Activated T-cell treated with anti-CD3 and anti-CD28 coated beads, Interleukin-2, amount 50 U/mL, for 72 hours (primary cell): Measurements from ENCODE around the gene OR2H1. TPM values are rescaled to one million over a fixed set of nuclear protein-coding genes. Genes with fewer than 3 reads are reported as not detected.

Source experiments
- ATAC-seq, 2 donors: fragments of 150-1000 bp; cut with Tn5 transposase; replicated peaks in 1 of 2; 2 replicates each; pipeline ENCODE4 v1.10.0; 2021; ENCODE audit warnings: moderate library complexity in 2 of 2, mild to moderate bottlenecking in 1 of 2
- DNase-seq, 2 donors: peaks; one replicate each; pipeline ENCODE4 v3.0.0; 2021 to 2022; ENCODE audit warnings: mixed read lengths in 1 of 2
- H3K27ac Mint-ChIP-seq: one replicate; pipeline ENCODE4 v1.8.0; 2022; ENCODE audit warnings: mild to moderate bottlenecking, moderate library complexity, mixed read lengths
- H3K27me3 Mint-ChIP-seq: one replicate; pipeline ENCODE4 v1.8.0; 2022; ENCODE audit warnings: low read depth, mixed read lengths
- H3K36me3 Mint-ChIP-seq, 2 donors: one replicate each; pipeline ENCODE4 v1.8.0; 2022; ENCODE audit warnings: mixed read lengths in 2 of 2, mild to moderate bottlenecking in 1 of 2; ENCODE audit not compliant: insufficient read depth in 2 of 2
- H3K4me1 Mint-ChIP-seq: one replicate; pipeline ENCODE4 v1.8.0; 2022; ENCODE audit warnings: low read depth, mixed read lengths
- H3K4me3 Mint-ChIP-seq, 2 donors: one replicate each; pipeline ENCODE4 v1.8.0; 2022; ENCODE audit warnings: mild to moderate bottlenecking in 2 of 2, mixed read lengths in 2 of 2, moderate library complexity in 2 of 2
- H3K9me3 Mint-ChIP-seq, 2 donors: one replicate each; pipeline ENCODE4 v1.8.0; 2022; ENCODE audit warnings: mixed read lengths in 2 of 2
- total RNA-seq, 2 donors: library from RNA; stranded (reverse); gene quantifications; one replicate each; pipeline ENCODE4 v1.2.3, GENCODE V29; 2022

The OR2H1 gene
- total RNA-seq, 2 donors from 2014 or later = not detected

- no peak for DNase-seq
- no peak for ATAC-seq
- no peak overlapping the region for H3K27ac Mint-ChIP-seq
- H3K4me3 Mint-ChIP-seq = no peak overlapping the region
- peaks cover 27% of the 10 kb centered on the region for H3K27me3 Mint-ChIP-seq
- H3K9me3 Mint-ChIP-seq = no peaks in the 10 kb centered on the region
- no peaks in the 10 kb centered on the region for H3K36me3 Mint-ChIP-seq
- H3K4me1 Mint-ChIP-seq = no peaks in the 10 kb centered on the region
Measured at GRCh38 chr6:29461021-29461814, 4.3 kb downstream of the OR2H1 start.

GRCh38 chr6:29462022-29462421 lies 5.1 kb downstream of the OR2H1 start:
- Mint-ChIP-seq H3K36me3 (no peaks in the 10 kb centered on the region), H3K27me3 (peaks cover 26% of the 10 kb centered on the region), H3K27ac (no peak overlapping the region), H3K4me1 (no peaks in the 10 kb centered on the region), H3K4me3 (no peak overlapping the region), H3K9me3 (no peaks in the 10 kb centered on the region)
- ATAC-seq (no peak), DNase-seq (no peak)

GRCh38 chr6:29465279-29465678 lies 8.3 kb downstream of the OR2H1 start:
- no peak overlapping the region for H3K27ac Mint-ChIP-seq
- no peak overlapping the region for H3K4me3 Mint-ChIP-seq
- DNase-seq (no peak), ATAC-seq (no peak)
- peaks cover 15% of the 10 kb centered on the region for H3K27me3 Mint-ChIP-seq
- H3K36me3 Mint-ChIP-seq = no peaks in the 10 kb centered on the region
- H3K4me1 Mint-ChIP-seq = no peaks in the 10 kb centered on the region
- H3K9me3 Mint-ChIP-seq = no peaks in the 10 kb centered on the region

- H3K27ac Mint-ChIP-seq = no peak overlapping the region
- no peak overlapping the region for H3K4me3 Mint-ChIP-seq
- ATAC-seq (no peak), DNase-seq (no peak)
- no peaks in the 10 kb centered on the region for H3K9me3 Mint-ChIP-seq
- H3K36me3 Mint-ChIP-seq = no peaks in the 10 kb centered on the region
- H3K27me3 Mint-ChIP-seq = peaks cover 15% of the 10 kb centered on the region
- no peaks in the 10 kb centered on the region for H3K4me1 Mint-ChIP-seq
Measured at GRCh38 chr6:29465801-29466200, 8.8 kb downstream of the OR2H1 start.

GRCh38 chr6:29466241-29466640 lies 9.3 kb downstream of the OR2H1 start:
- Mint-ChIP-seq H3K4me1 (no peaks in the 10 kb centered on the region), H3K27me3 (peaks cover 15% of the 10 kb centered on the region), H3K9me3 (no peaks in the 10 kb centered on the region), H3K36me3 (no peaks in the 10 kb centered on the region), H3K27ac (no peak overlapping the region), H3K4me3 (no peak overlapping the region)
- DNase-seq (no peak), ATAC-seq (no peak)

GRCh38 chr6:29474996-29475395 lies 18.0 kb downstream of the OR2H1 start:
- H3K27ac Mint-ChIP-seq = no peak overlapping the region
- DNase-seq = no peak
- H3K9me3 Mint-ChIP-seq = no peaks in the 10 kb centered on the region
- no peaks in the 10 kb centered on the region for H3K36me3 Mint-ChIP-seq
- ATAC-seq = no peak
- H3K4me1 Mint-ChIP-seq = no peaks in the 10 kb centered on the region
- H3K4me3 Mint-ChIP-seq = no peak overlapping the region
- H3K27me3 Mint-ChIP-seq = peaks cover 12% of the 10 kb centered on the region

GRCh38 chr6:29477923-29478450 lies 21.0 kb downstream of the OR2H1 start:
- no peak for DNase-seq
- ATAC-seq = no peak
- Mint-ChIP-seq H3K27me3 (peaks cover 10% of the 10 kb centered on the region), H3K9me3 (no peaks in the 10 kb centered on the region), H3K27ac (no peak overlapping the region), H3K36me3 (no peaks in the 10 kb centered on the region), H3K4me3 (no peak overlapping the region), H3K4me1 (no peaks in the 10 kb centered on the region)

GRCh38 chr6:29478740-29479139 lies 21.8 kb downstream of the OR2H1 start:
- DNase-seq (no peak), ATAC-seq (no peak)
- Mint-ChIP-seq H3K27ac (no peak overlapping the region), H3K27me3 (peaks cover 11% of the 10 kb centered on the region), H3K9me3 (no peaks in the 10 kb centered on the region), H3K4me3 (no peak overlapping the region), H3K36me3 (no peaks in the 10 kb centered on the region), H3K4me1 (no peaks in the 10 kb centered on the region)

GRCh38 chr6:29479560-29479959 lies 22.6 kb downstream of the OR2H1 start:
- peaks cover 11% of the 10 kb centered on the region for H3K27me3 Mint-ChIP-seq
- no peaks in the 10 kb centered on the region for H3K4me1 Mint-ChIP-seq
- no peak for DNase-seq
- no peaks in the 10 kb centered on the region for H3K9me3 Mint-ChIP-seq
- H3K36me3 Mint-ChIP-seq = no peaks in the 10 kb centered on the region
- H3K27ac Mint-ChIP-seq = no peak overlapping the region
- no peak overlapping the region for H3K4me3 Mint-ChIP-seq
- ATAC-seq = no peak

GRCh38 chr6:29483186-29483585 lies 26.2 kb downstream of the OR2H1 start:
- ATAC-seq (no peak), DNase-seq (no peak)
- peaks cover 23% of the 10 kb centered on the region for H3K27me3 Mint-ChIP-seq
- H3K27ac Mint-ChIP-seq = no peak overlapping the region
- H3K9me3 Mint-ChIP-seq = no peaks in the 10 kb centered on the region
- no peaks in the 10 kb centered on the region for H3K4me1 Mint-ChIP-seq
- no peaks in the 10 kb centered on the region for H3K36me3 Mint-ChIP-seq
- no peak overlapping the region for H3K4me3 Mint-ChIP-seq

- Mint-ChIP-seq H3K27me3 (peaks cover 23% of the 10 kb centered on the region), H3K36me3 (no peaks in the 10 kb centered on the region), H3K9me3 (no peaks in the 10 kb centered on the region), H3K4me1 (no peaks in the 10 kb centered on the region), H3K4me3 (no peak overlapping the region), H3K27ac (no peak overlapping the region)
- DNase-seq = no peak
- no peak for ATAC-seq
Measured at GRCh38 chr6:29483735-29484134, 26.8 kb downstream of the OR2H1 start.

GRCh38 chr6:29486577-29486976 lies 29.6 kb downstream of the OR2H1 start:
- H3K4me1 Mint-ChIP-seq = no peaks in the 10 kb centered on the region
- no peak overlapping the region for H3K4me3 Mint-ChIP-seq
- no peaks in the 10 kb centered on the region for H3K9me3 Mint-ChIP-seq
- no peak overlapping the region for H3K27ac Mint-ChIP-seq
- DNase-seq = no peak
- H3K27me3 Mint-ChIP-seq = peaks cover 28% of the 10 kb centered on the region
- ATAC-seq = no peak
- no peaks in the 10 kb centered on the region for H3K36me3 Mint-ChIP-seq

GRCh38 chr6:29487131-29487530 lies 30.2 kb downstream of the OR2H1 start:
- no peaks in the 10 kb centered on the region for H3K9me3 Mint-ChIP-seq
- no peaks in the 10 kb centered on the region for H3K4me1 Mint-ChIP-seq
- peaks cover 29% of the 10 kb centered on the region for H3K27me3 Mint-ChIP-seq
- H3K27ac Mint-ChIP-seq = no peak overlapping the region
- no peak overlapping the region for H3K4me3 Mint-ChIP-seq
- H3K36me3 Mint-ChIP-seq = no peaks in the 10 kb centered on the region
- DNase-seq = no peak
- no peak for ATAC-seq

GRCh38 chr6:29487660-29488059 lies 30.7 kb downstream of the OR2H1 start, which contains the start of gene MAS1L:
TSS of gene MAS1L (minus strand) at chr6:29487956. CDS start at chr6:29487902, 54 bp downstream.
- ATAC-seq = no peak
- H3K4me3 Mint-ChIP-seq = no peak within 1 kb of the TSS
- DNase-seq = no peak
- no peaks in the 10 kb centered on the region for H3K36me3 Mint-ChIP-seq
- H3K27ac Mint-ChIP-seq = no peak within 1 kb of the TSS
- H3K4me1 Mint-ChIP-seq = no peaks in the 10 kb centered on the region
- no peaks in the 10 kb centered on the region for H3K9me3 Mint-ChIP-seq
- peaks cover 25% of the 10 kb centered on the region for H3K27me3 Mint-ChIP-seq
